Spleen (tissue), 11 donors: ENCODE data around the gene KIF20A. TPM values are rescaled to one million over a fixed set of nuclear protein-coding genes. Genes with fewer than 3 reads are reported as not detected.
A peak's percentile ranks its signal among the peaks of the same experiment; 100 is the strongest.

Experiments
- DNase-seq: peaks from one replicate; pipeline ENCODE4 v3.0.0-alpha.2; 2020
- H3K27ac ChIP-seq, 8 donors: fragments of 200-600 bp; sonication (generic) in 7 of 8; 1 replicate in 4 of 8; 2 replicates in 4 of 8; pipeline versions ENCODE4 v1.5.0 to v1.8.0; 2016 to 2021; ENCODE audit warnings: inconsistent platforms in 4 of 8, mild to moderate bottlenecking in 4 of 8, moderate library complexity in 1 of 8
- H3K27me3 ChIP-seq, 7 donors: fragments of 200-600 bp; sonication (generic) in 6 of 7; replicated peaks in 1 of 7; 1 replicate in 4 of 7; 2 replicates in 3 of 7; pipeline versions ENCODE4 v1.5.0 to v1.8.0; 2016 to 2021; ENCODE audit warnings: inconsistent platforms in 3 of 7, mild to moderate bottlenecking in 1 of 7
- H3K36me3 ChIP-seq, 6 donors: fragments of 200-600 bp; sonication (generic) in 5 of 6; 1 replicate in 4 of 6; 2 replicates in 2 of 6; pipeline versions ENCODE4 v1.5.0 to v1.8.0; 2016 to 2021; ENCODE audit warnings: inconsistent platforms in 2 of 6
- H3K4me1 ChIP-seq, 6 donors: fragments of 200-600 bp; sonication (generic) in 5 of 6; 1 replicate in 3 of 6; 2 replicates in 3 of 6; pipeline versions ENCODE4 v1.5.0 to v1.8.0; 2016 to 2021; ENCODE audit warnings: inconsistent platforms in 3 of 6
- H3K4me3 ChIP-seq, 8 donors: fragments of 200-600 bp; sonication (generic) in 7 of 8; 1 replicate in 4 of 8; 2 replicates in 4 of 8; pipeline versions ENCODE4 v1.5.0 to v1.8.0; 2016 to 2021; ENCODE audit warnings: inconsistent platforms in 4 of 8, mild to moderate bottlenecking in 4 of 8, moderate library complexity in 2 of 8
- H3K9me3 ChIP-seq, 8 donors: fragments of 200-600 bp; sonication (generic) in 7 of 8; 1 replicate in 4 of 8; 2 replicates in 4 of 8; pipeline versions ENCODE4 v1.5.0 to v1.8.0; 2016 to 2021; ENCODE audit warnings: inconsistent platforms in 4 of 8
- POLR2A ChIP-seq, 3 donors: fragments of 450-650 bp; IDR thresholded peaks; one replicate each; pipeline ENCODE4 v1.5.1; 2017; ENCODE audit warnings: antibody characterized with exemption in 3 of 3, mild to moderate bottlenecking in 1 of 3
- POLR2AphosphoS5 ChIP-seq, 3 donors: sonication (generic); formaldehyde crosslinking; IDR thresholded peaks; one replicate each; pipeline ENCODE4 v1.5.1; 2017; ENCODE audit warnings: antibody characterized with exemption in 3 of 3
- WGBS, 5 donors: extraction: QIAGEN DNeasy Blood & Tissue Kit in 3 of 5; methylation state at CpG; one replicate each; pipeline versions ENCODE4 v1.1.5 to v1.1.7; 2013 to 2018; 5-methylcytosine and 5-hydroxymethylcytosine counted together
- intact Hi-C: fragments of 100-400 bp; cut with DNase I; formaldehyde crosslinking; loops from one replicate; pipeline ENCODE4 v1.15.0; 2023; ENCODE audit warnings: low total_unique reads
- polyA plus RNA-seq, 3 donors: library from polyadenylated mRNA; stranded (reverse); fragments of 200-250 nt; gene quantifications; one replicate each; pipeline ENCODE4 v1.2.1, GENCODE V29; 2013
- total RNA-seq, 7 donors: library from RNA; depleted of rRNA in 3 of 7; stranded (reverse); fragments of >200 nt in 3 of 7; fragmentation: NEBNext Ultra II Directional in 4 of 7; extraction: Animal tissue kit (Norgen Biotek cat#: 25700) in 4 of 7; gene quantifications; one replicate each; pipeline versions ENCODE4 v1.1.0 to v1.2.1, GENCODE V29; 2016 to 2021
- TF ChIP-seq, protein P1 (sequence below), 11 experiments: fragments of 200-600 bp in 7 of 11; fragments of 450-650 bp in 4 of 11; sonication (generic) in 4 of 11; IDR thresholded peaks in 8 of 11; conservative IDR thresholded peaks in 3 of 11; 1 replicate in 7 of 11; 2 replicates in 4 of 11; pipeline versions ENCODE4 v1.4.0 to v1.8.0; 2016 to 2021; ENCODE audit warnings: antibody characterized with exemption in 11 of 11, inconsistent platforms in 4 of 11, mild to moderate bottlenecking in 1 of 11
- donor health status: healthy with polysubstance abuse.
- donor health status: DM: no; HTN: no; CAD: no; lungs with moderate emphysema.
- donor health status: DM: no; HTN: no; CAD: no.
- donor health status: Bipolar disorder and iron deficiency.
- donor health status: healthy.
- donor health status: DM: no; HTN: no; CAD: no.
- donor health status: DM: yes; HTN: yes; CAD: no.

The KIF20A gene
- total and polyA plus RNA-seq, 10 donors, result 0.83 to 5.9 (median 3.1) TPM

DNA sequence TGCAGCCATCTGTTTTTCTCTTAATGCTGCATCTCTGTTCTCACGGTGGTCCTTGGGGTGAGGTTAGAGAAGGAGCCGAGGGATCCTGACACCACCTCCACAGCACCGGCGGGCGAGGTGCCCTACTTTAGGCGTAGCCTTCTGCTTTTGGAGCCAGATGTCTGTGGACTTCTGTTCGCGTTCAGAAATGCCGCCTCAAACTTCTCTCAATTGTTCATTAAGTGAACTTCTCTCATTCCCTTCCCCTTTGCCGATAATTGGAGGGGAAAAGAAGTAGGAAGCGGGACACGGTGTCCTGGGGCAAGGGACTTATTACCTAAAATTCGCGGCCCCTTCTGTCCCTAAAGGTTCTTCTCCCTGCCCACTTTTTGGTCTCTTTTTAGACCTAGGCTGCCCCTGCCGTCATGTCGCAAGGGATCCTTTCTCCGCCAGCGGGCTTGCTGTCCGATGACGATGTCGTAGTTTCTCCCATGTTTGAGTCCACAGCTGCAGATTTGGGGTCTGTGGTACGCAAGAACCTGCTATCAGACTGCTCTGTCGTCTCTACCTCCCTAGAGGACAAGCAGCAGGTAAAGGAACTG, 455 bp downstream of the KIF20A start:
- no peak for DNase-seq
- intact Hi-C loops, result no loop called here
- peak overlapping the region in 3 of 8 donors; percentile 83 to 91 (median 90) for H3K27ac ChIP-seq

DNA sequence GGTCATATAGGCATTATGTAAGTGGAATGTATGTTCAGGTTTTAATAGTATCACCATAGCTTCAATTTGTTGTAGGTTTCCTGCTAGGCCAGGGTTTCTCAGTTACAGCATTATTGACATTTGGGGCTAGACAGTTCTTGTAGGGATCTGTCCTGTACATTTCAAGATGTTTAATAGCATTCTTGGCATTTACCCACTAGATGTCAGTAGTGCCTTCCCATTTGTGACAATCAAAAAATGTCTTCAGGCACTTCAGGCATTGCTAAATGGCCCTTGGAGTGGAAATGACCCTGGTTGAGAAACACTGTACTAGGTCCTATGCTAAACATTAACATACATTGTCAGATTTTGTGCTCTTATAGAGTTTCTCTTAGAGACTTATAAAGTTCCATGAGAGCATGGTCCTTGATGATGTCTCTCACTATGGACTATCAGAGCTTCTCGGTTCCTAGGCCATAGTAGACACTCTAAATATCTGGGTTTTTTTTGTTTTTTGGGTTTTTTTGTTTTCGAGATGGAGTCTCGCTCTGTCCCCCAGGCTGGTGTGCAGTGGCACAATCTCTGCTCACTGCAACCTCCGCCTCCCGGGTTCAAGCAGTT, 1.4 kb downstream of the KIF20A start:
- intact Hi-C loops, result no loop called here
- TF ChIP-seq POLR2A (IDR thresholded peaks at IDR 0.05), result no peak
- TF ChIP-seq, protein P1, sequence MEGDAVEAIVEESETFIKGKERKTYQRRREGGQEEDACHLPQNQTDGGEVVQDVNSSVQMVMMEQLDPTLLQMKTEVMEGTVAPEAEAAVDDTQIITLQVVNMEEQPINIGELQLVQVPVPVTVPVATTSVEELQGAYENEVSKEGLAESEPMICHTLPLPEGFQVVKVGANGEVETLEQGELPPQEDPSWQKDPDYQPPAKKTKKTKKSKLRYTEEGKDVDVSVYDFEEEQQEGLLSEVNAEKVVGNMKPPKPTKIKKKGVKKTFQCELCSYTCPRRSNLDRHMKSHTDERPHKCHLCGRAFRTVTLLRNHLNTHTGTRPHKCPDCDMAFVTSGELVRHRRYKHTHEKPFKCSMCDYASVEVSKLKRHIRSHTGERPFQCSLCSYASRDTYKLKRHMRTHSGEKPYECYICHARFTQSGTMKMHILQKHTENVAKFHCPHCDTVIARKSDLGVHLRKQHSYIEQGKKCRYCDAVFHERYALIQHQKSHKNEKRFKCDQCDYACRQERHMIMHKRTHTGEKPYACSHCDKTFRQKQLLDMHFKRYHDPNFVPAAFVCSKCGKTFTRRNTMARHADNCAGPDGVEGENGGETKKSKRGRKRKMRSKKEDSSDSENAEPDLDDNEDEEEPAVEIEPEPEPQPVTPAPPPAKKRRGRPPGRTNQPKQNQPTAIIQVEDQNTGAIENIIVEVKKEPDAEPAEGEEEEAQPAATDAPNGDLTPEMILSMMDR (IDR thresholded peaks at IDR 0.05 in 8 of 11, conservative IDR thresholded peaks at IDR 0.05 in 3 of 11), result peak in 5 of 11 experiments; percentile 18 to 49 (median 34)
- Histone ChIP-seq H3K27me3 (no peaks in the 10 kb centered on the region), H3K9me3 (no peaks in the 10 kb centered on the region), H3K36me3 (peaks cover 0 to 57% (median 11%) of the 10 kb centered on the region in 6 donors), H3K27ac (no peak overlapping the region), H3K4me3 (peak overlapping the region in 1 of 8 donors; percentile 85), H3K4me1 (peaks cover 18 to 48% (median 36%) of the 10 kb centered on the region in 6 donors)
- 74 to 76% (median 75%) methylated on average over 5 of the region's 5 CpGs for WGBS, 5 donors
- no peak for DNase-seq

More for the DNA sequence above, 455 bp downstream of the KIF20A start:
- WGBS, 5 donors, result 1 to 3% (median 2%) methylated on average over 23 of the region's 23 CpGs
- Histone ChIP-seq H3K9me3 (no peaks in the 10 kb centered on the region), H3K4me1 (peaks cover 18 to 57% (median 36%) of the 10 kb centered on the region in 6 donors), H3K36me3 (peaks cover 0 to 57% (median 14%) of the 10 kb centered on the region in 6 donors), H3K4me3 (peak overlapping the region; percentile 43 to 97 (median 88)), H3K27me3 (no peaks in the 10 kb centered on the region)
- TF ChIP-seq POLR2AphosphoS5 (IDR thresholded peaks at IDR 0.05) (no peak), POLR2A (IDR thresholded peaks at IDR 0.05) (no peak)
- TF ChIP-seq, protein P1 (IDR thresholded peaks at IDR 0.05 in 8 of 11, conservative IDR thresholded peaks at IDR 0.05 in 3 of 11), result no peak

DNA sequence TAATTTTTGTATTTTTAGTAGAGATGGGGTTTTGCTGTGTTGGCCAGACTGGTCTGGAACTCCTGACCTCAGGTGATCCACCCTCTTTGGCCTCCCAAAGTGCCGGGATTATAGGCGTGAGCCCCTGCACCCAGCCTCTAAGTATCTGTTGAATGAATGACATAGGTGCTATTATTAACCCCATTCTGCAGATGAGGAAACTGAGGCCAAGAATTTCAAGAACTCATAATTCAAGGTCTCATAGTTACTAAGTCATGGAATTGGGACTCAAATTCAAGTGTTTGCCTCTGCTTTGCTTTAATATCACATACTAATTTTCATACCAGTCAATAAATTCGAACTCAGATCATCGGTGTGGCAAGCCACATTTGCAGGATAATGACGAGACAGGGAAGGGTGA, 1.9 kb downstream of the KIF20A start:
- no peak overlapping the region for H3K27ac ChIP-seq
- intact Hi-C loops, result no loop called here
- no peak overlapping the region for H3K4me3 ChIP-seq
- peaks cover 18 to 47% (median 37%) of the 10 kb centered on the region in 6 donors for H3K4me1 ChIP-seq
- peaks cover 0 to 57% (median 13%) of the 10 kb centered on the region in 6 donors for H3K36me3 ChIP-seq
- no peak for TF ChIP-seq POLR2AphosphoS5 (IDR thresholded peaks at IDR 0.05)
- no peak for TF ChIP-seq POLR2A (IDR thresholded peaks at IDR 0.05)
- TF ChIP-seq, protein P1 (IDR thresholded peaks at IDR 0.05 in 8 of 11, conservative IDR thresholded peaks at IDR 0.05 in 3 of 11), result no peak
- no peak for DNase-seq
- no peaks in the 10 kb centered on the region for H3K27me3 ChIP-seq
- 91 to 100% (median 99%) methylated on average over 5 of the region's 5 CpGs for WGBS, 5 donors
- no peaks in the 10 kb centered on the region for H3K9me3 ChIP-seq

DNA sequence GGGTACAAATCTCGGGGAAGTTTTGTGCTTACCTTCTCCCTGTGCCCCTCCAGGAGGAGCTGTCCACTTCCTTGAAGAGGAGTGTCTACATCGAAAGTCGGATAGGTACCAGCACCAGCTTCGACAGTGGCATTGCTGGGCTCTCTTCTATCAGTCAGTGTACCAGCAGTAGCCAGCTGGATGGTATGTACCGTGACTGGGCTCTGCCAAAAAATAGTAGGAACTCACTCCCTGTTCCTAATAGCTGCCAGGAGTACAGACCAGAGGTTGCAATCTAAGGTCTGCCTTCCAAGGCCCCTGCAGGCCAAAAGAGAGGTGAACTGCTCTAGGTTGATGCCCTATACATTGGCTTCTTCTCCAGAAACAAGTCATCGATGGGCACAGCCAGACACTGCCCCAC, 3.9 kb downstream of the KIF20A start:
- whole genome bisulfite sequencing, 5 donors, result 92 to 98% (median 94%) methylated on average over 4 to 6 of the region's 6 CpGs
- intact Hi-C loops, result no loop called here
- Histone ChIP-seq H3K36me3 (peaks cover 0 to 63% (median 25%) of the 10 kb centered on the region in 6 donors), H3K9me3 (no peaks in the 10 kb centered on the region), H3K27me3 (no peaks in the 10 kb centered on the region), H3K27ac (no peak overlapping the region), H3K4me1 (peaks cover 7 to 32% (median 19%) of the 10 kb centered on the region in 6 donors), H3K4me3 (no peak overlapping the region)
- DNase-seq, result no peak
- no peak for TF ChIP-seq POLR2AphosphoS5 (IDR thresholded peaks at IDR 0.05)
- TF ChIP-seq POLR2A (IDR thresholded peaks at IDR 0.05), result no peak
- TF ChIP-seq, protein P1 (IDR thresholded peaks at IDR 0.05 in 8 of 11, conservative IDR thresholded peaks at IDR 0.05 in 3 of 11), result no peak
